HEK293 (cell line): Measurements from ENCODE around the gene MBP.

Source experiments
- CTCF ChIA-PET: fragments of 350-600 bp; formaldehyde crosslinking; extraction: SDS; loops from one replicate; lab custom pipeline; 2021; ENCODE audit warnings: antibody characterized with exemption; lab: Yijun Ruan, JAX
- POLR2A ChIA-PET: fragments of 300-600 bp; formaldehyde crosslinking; extraction: SDS; loops from one replicate; lab custom pipeline; 2020; ENCODE audit warnings: antibody characterized with exemption, inconsistent platforms; lab: Yijun Ruan, JAX
- H3K27ac ChIP-seq: fragments of 200-500 bp; sonication (Bioruptor generic); 2 replicates; pipeline ENCODE4 v1.5.1; 2014; ENCODE audit warnings: low read depth, low read length, control low read depth, inconsistent platforms; ENCODE audit errors: extremely low read depth
- H3K36me3 ChIP-seq, 2 experiments: fragments of 200-500 bp in 1 of 2; sonication (Bioruptor generic) in 1 of 2; 1 replicate in 1 of 2; 2 replicates in 1 of 2; pipeline ENCODE4 v1.5.1; 2014 to 2017; ENCODE audit warnings: inconsistent platforms in 2 of 2, low read length in 2 of 2; ENCODE audit not compliant: control insufficient read depth in 2 of 2, insufficient read depth in 1 of 2
- H3K4me1 ChIP-seq: fragments of 200-500 bp; sonication (Bioruptor generic); 2 replicates; pipeline ENCODE4 v1.5.1; 2014; ENCODE audit warnings: mild to moderate bottlenecking, low read length, inconsistent platforms; ENCODE audit not compliant: control insufficient read depth, insufficient read depth
- H3K4me3 ChIP-seq: 2 replicates; pipeline ENCODE4 v1.5.1; 2011; ENCODE audit warnings: low read depth, mild to moderate bottlenecking, control low read depth, low read length, moderate library complexity
- H3K9me3 ChIP-seq: fragments of 200-500 bp; sonication (Bioruptor generic); 2 replicates; pipeline ENCODE4 v1.5.1; 2014; ENCODE audit warnings: low read depth, low read length, inconsistent platforms; ENCODE audit not compliant: control insufficient read depth, insufficient read depth
- GLIS1 ChIP-seq: fragments of 450-650 bp; formaldehyde crosslinking; IDR thresholded peaks from 2 replicates; pipeline ENCODE4 v1.5.1; 2016; ENCODE audit warnings: missing biosample characterization, missing genetic modification characterization
- GLIS2 ChIP-seq: fragments of 450-650 bp; formaldehyde crosslinking; IDR thresholded peaks from 2 replicates; pipeline ENCODE4 v1.5.1; 2016; ENCODE audit warnings: missing biosample characterization, missing genetic modification characterization
- KLF16 ChIP-seq: fragments of 450-650 bp; formaldehyde crosslinking; IDR thresholded peaks from 2 replicates; pipeline ENCODE4 v1.5.1; 2017; ENCODE audit warnings: missing biosample characterization, missing genetic modification characterization
- MZF1 ChIP-seq: fragments of 450-650 bp; formaldehyde crosslinking; IDR thresholded peaks from 2 replicates; pipeline ENCODE4 v1.5.1; 2017; ENCODE audit warnings: missing biosample characterization, missing genetic modification characterization, borderline replicate concordance
- OVOL3 ChIP-seq: fragments of 450-650 bp; formaldehyde crosslinking; IDR thresholded peaks from 2 replicates; pipeline ENCODE4 v1.5.1; 2016; ENCODE audit warnings: missing biosample characterization, missing genetic modification characterization
- SALL2 ChIP-seq: fragments of 450-650 bp; formaldehyde crosslinking; IDR thresholded peaks from 2 replicates; pipeline ENCODE4 v1.5.0; 2017; ENCODE audit warnings: missing biosample characterization, mild to moderate bottlenecking, missing genetic modification characterization, borderline replicate concordance
- SP3 ChIP-seq: fragments of 450-650 bp; formaldehyde crosslinking; IDR thresholded peaks from 2 replicates; pipeline ENCODE4 v1.5.1; 2016; ENCODE audit warnings: missing biosample characterization, missing genetic modification characterization
- ZBTB20 ChIP-seq: fragments of 450-650 bp; formaldehyde crosslinking; IDR thresholded peaks from 2 replicates; pipeline ENCODE4 v1.5.1; 2016; ENCODE audit warnings: missing biosample characterization, missing genetic modification characterization
- ZBTB44 ChIP-seq: fragments of 450-650 bp; IDR thresholded peaks from 2 replicates; pipeline ENCODE4 v1.5.1; 2018; ENCODE audit warnings: missing biosample characterization, mild to moderate bottlenecking, missing genetic modification characterization
- ZNF211 ChIP-seq: fragments of 450-650 bp; formaldehyde crosslinking; IDR thresholded peaks from 2 replicates; pipeline ENCODE4 v1.5.1; 2016; ENCODE audit warnings: low read depth, missing biosample characterization, missing genetic modification characterization
- ZNF280C ChIP-seq: fragments of 450-650 bp; formaldehyde crosslinking; IDR thresholded peaks from 2 replicates; pipeline ENCODE4 v1.5.1; 2016; ENCODE audit warnings: missing biosample characterization, missing genetic modification characterization
- ZNF366 ChIP-seq: fragments of 450-650 bp; formaldehyde crosslinking; conservative IDR thresholded peaks from 2 replicates; pipeline ENCODE4 v1.5.1; 2016; ENCODE audit warnings: missing biosample characterization, missing genetic modification characterization
- ZNF391 ChIP-seq: fragments of 450-650 bp; formaldehyde crosslinking; IDR thresholded peaks from 2 replicates; pipeline ENCODE4 v1.5.1; 2016; ENCODE audit warnings: low read depth, missing biosample characterization, missing genetic modification characterization, borderline replicate concordance
- ZNF488 ChIP-seq: fragments of 450-650 bp; formaldehyde crosslinking; IDR thresholded peaks from 2 replicates; pipeline ENCODE4 v1.5.1; 2016; ENCODE audit warnings: missing biosample characterization, missing genetic modification characterization
- ZNF510 ChIP-seq: fragments of 450-650 bp; formaldehyde crosslinking; IDR thresholded peaks from 2 replicates; pipeline ENCODE4 v1.5.1; 2018; ENCODE audit warnings: mild to moderate bottlenecking, missing genetic modification characterization, missing biosample characterization; ENCODE audit not compliant: insufficient replicate concordance
- ZNF513 ChIP-seq: fragments of 450-650 bp; IDR thresholded peaks from 2 replicates; pipeline ENCODE4 v1.5.1; 2018; ENCODE audit warnings: missing biosample characterization, missing genetic modification characterization
- ZNF549 ChIP-seq: fragments of 450-650 bp; IDR thresholded peaks from 2 replicates; pipeline ENCODE4 v1.5.1; 2018; ENCODE audit warnings: missing biosample characterization, missing genetic modification characterization, mild to moderate bottlenecking, inconsistent platforms, moderate library complexity
- ZNF555 ChIP-seq: fragments of 450-650 bp; formaldehyde crosslinking; conservative IDR thresholded peaks from 2 replicates; pipeline ENCODE4 v1.5.1; 2017; ENCODE audit warnings: missing biosample characterization, mild to moderate bottlenecking, missing genetic modification characterization, inconsistent platforms
- ZNF623 ChIP-seq: fragments of 450-650 bp; formaldehyde crosslinking; IDR thresholded peaks from 2 replicates; pipeline ENCODE4 v1.5.1; 2016; ENCODE audit warnings: missing biosample characterization, missing genetic modification characterization
- ZNF654 ChIP-seq: fragments of 450-650 bp; formaldehyde crosslinking; IDR thresholded peaks from 2 replicates; pipeline ENCODE4 v1.5.1; 2016; ENCODE audit warnings: low read depth, missing biosample characterization, missing genetic modification characterization
- ZNF830 ChIP-seq: fragments of 450-650 bp; IDR thresholded peaks from 2 replicates; pipeline ENCODE4 v1.5.0; 2018; ENCODE audit warnings: missing biosample characterization, missing genetic modification characterization, low read depth, mild to moderate bottlenecking, moderate library complexity
- ZNF837 ChIP-seq: fragments of 450-650 bp; formaldehyde crosslinking; IDR thresholded peaks from 2 replicates; pipeline ENCODE4 v1.5.1; 2016; ENCODE audit warnings: missing biosample characterization, missing genetic modification characterization
- ZXDB ChIP-seq: fragments of 450-650 bp; formaldehyde crosslinking; IDR thresholded peaks from 2 replicates; pipeline ENCODE4 v1.5.1; 2016; ENCODE audit warnings: missing biosample characterization, missing genetic modification characterization

Gene MBP

GRCh38 chr18:76936877-76937276, 195.7 kb downstream of the MBP start:
- TF ChIP-seq ZNF391: no peak
- no peak for TF ChIP-seq ZNF654
- no peak for TF ChIP-seq KLF16 (tag by site-specific recombination)
- no peak for TF ChIP-seq GLIS1
- no peak for TF ChIP-seq ZNF830 (tag by site-specific recombination)
- no peak for TF ChIP-seq ZNF513
- no peak for TF ChIP-seq SP3 (tag by site-specific recombination)
- TF ChIP-seq GLIS2 (tag by site-specific recombination): no peak
- TF ChIP-seq ZNF837: no peak
- TF ChIP-seq ZBTB44: no peak
- no peak for TF ChIP-seq ZBTB20
- Histone ChIP-seq H3K36me3 (peaks cover 13 to 65% of the 10 kb centered on the region in 2 experiments), H3K4me1 (no peaks in the 10 kb centered on the region), H3K4me3 (no peak overlapping the region), H3K9me3 (no peaks in the 10 kb centered on the region), H3K27ac (no peak overlapping the region)
- POLR2A ChIA-PET: no interaction called here
- CTCF ChIA-PET: interaction anchor here (0.8 to 2.0 kb wide), 3 partner anchors 13 to 46 kb away, joined by 3 to 6 read pairs (median 3); no protein-coding TSS in a partner anchor

- ChIA-PET POLR2A (no interaction called here), CTCF (interaction anchor here (0.8 to 4.6 kb wide), 3 partner anchors 13 to 48 kb away, joined by 3 to 38 read pairs (median 3); no protein-coding TSS in a partner anchor)
- H3K4me1 ChIP-seq: no peaks in the 10 kb centered on the region
- peaks cover 13 to 65% of the 10 kb centered on the region in 2 experiments for H3K36me3 ChIP-seq
- no peak overlapping the region for H3K27ac ChIP-seq
- H3K4me3 ChIP-seq: no peak overlapping the region
- TF ChIP-seq ZNF549 (no peak), KLF16 (tag by site-specific recombination) (no peak), ZXDB (tag by site-specific recombination) (no peak), ZNF211 (tag by site-specific recombination) (no peak), ZNF280C (tag by site-specific recombination) (no peak), ZNF510 (tag by site-specific recombination) (no peak), ZNF488 (tag by site-specific recombination) (no peak), OVOL3 (tag by site-specific recombination) (no peak), GLIS2 (tag by site-specific recombination) (no peak), ZNF555 (no peak), ZNF623 (tag by site-specific recombination) (no peak), ZNF366 (tag by site-specific recombination) (no peak), SALL2 (tag by site-specific recombination) (no peak), MZF1 (no peak)
- no peaks in the 10 kb centered on the region for H3K9me3 ChIP-seq
Observed at GRCh38 chr18:76935722-76936337, 196.8 kb downstream of the MBP start.
